Fibroblast of villous mesenchyme (primary cell): ENCODE measurements around the gene GYPA. TPM values are rescaled to one million over a fixed set of nuclear protein-coding genes. Genes with fewer than 3 reads are reported as not detected.
"Not testable (repeated sequence)": the region's sequence is repeated elsewhere in the genome, so short reads cannot be mapped to it uniquely, and the experiment has no call there.

Source experiments
- DNase-seq: peaks from one replicate; pipeline ENCODE4 v3.0.0-alpha.2; 2010; ENCODE audit warnings: low read depth
- H3K4me3 ChIP-seq: 2 replicates; pipeline ENCODE4 v1.5.1; 2011; ENCODE audit warnings: low read depth, mild to moderate bottlenecking, low read length
- total RNA-seq: library from RNA; depleted of rRNA; stranded (reverse); fragments of >200 nt; gene quantifications from 2 replicates; pipeline ENCODE4 v1.2.3, GENCODE V29; 2012
- TF ChIP-seq, protein P1 (sequence below): IDR thresholded peaks from 2 replicates; pipeline ENCODE4 v1.5.1; 2012; ENCODE audit warnings: low read depth, mild to moderate bottlenecking, low read length; ENCODE audit not compliant: insufficient read depth

Gene GYPA
- total RNA-seq = not detected in 2 replicates

DNA sequence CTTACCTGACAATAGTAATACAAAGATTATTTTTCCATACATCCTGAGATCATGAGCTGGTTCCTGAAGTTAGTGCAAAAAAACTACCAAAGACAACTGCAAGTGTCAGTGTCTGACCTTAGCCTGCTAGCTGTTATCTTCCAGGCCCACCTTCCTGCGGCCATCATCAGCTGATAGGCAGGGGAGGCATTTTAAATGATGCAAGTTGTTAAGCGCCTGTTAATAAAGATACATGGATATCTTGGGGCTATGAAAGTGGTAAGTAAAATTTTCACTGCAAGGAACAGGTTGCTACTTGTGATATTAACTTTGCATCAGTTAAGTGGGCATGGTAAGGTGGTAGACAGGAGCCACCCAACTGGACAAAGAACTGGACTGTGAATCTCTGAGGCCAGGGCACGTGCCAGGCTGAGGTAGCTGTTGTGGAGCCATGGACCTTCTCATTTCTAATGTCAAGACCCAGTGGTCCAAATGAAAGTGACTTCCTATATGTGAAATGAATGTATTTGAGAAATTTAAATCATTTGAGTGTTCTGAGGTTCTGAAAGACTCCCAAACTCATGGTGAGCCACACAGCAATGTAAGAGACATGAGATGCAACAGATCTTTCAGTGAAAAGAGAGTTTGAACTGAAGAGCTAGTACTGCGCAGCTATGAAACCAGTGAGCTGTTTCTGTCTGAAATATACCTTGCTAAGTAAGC, at the start of gene GYPA:
GYPA (minus strand) TSS at position 125 of the 702 bp plus-strand sequence; CDS start at position 42, 83 bp downstream.
- not testable (repeated sequence) for H3K4me3 ChIP-seq, DNase-seq

GRCh38 chr4:144190009-144190408, 49.5 kb upstream of the GYPA start:
- TF ChIP-seq, protein P1, sequence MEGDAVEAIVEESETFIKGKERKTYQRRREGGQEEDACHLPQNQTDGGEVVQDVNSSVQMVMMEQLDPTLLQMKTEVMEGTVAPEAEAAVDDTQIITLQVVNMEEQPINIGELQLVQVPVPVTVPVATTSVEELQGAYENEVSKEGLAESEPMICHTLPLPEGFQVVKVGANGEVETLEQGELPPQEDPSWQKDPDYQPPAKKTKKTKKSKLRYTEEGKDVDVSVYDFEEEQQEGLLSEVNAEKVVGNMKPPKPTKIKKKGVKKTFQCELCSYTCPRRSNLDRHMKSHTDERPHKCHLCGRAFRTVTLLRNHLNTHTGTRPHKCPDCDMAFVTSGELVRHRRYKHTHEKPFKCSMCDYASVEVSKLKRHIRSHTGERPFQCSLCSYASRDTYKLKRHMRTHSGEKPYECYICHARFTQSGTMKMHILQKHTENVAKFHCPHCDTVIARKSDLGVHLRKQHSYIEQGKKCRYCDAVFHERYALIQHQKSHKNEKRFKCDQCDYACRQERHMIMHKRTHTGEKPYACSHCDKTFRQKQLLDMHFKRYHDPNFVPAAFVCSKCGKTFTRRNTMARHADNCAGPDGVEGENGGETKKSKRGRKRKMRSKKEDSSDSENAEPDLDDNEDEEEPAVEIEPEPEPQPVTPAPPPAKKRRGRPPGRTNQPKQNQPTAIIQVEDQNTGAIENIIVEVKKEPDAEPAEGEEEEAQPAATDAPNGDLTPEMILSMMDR = no peak
- H3K4me3 ChIP-seq = no peak overlapping the region
- DNase-seq = no peak

- TF ChIP-seq, protein P1 = no peak
- DNase-seq = no peak
These were observed 48.6 kb upstream of the GYPA start for GRCh38 chr4:144189121-144189520.

GRCh38 chr4:144185086-144185485, 44.6 kb upstream of the GYPA start:
- TF ChIP-seq, protein P1 = no peak
- no peak overlapping the region for H3K4me3 ChIP-seq
- no peak for DNase-seq

More at GRCh38 chr4:144189121-144189520, 48.6 kb upstream of the GYPA start:
- H3K4me3 ChIP-seq = no peak overlapping the region

DNA sequence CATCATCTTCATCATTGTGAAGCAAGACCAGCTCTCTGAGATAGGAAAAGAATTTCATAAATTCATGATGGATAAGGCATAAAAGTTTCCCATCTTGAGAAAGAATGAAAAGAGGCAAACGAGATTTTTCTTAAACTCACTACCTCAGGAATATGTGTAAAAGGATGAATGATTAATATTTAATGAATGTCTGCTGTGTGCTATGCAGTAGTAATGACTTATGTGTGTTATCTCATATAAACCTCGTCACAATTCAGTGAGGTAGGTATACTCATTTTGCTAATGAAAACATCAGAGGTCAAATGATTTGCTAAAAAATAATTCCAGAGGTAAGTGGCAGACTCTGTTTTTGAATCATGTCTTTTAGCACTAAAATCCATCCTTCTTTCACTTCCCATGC, 42.6 kb upstream of the GYPA start:
- H3K4me3 ChIP-seq = no peak overlapping the region
- no peak for DNase-seq

GRCh38 chr4:144181391-144181790, 40.9 kb upstream of the GYPA start:
- no peak for DNase-seq
- TF ChIP-seq, protein P1 = no peak

More for the DNA sequence above, 42.6 kb upstream of the GYPA start:
- TF ChIP-seq, protein P1 = no peak

DNA sequence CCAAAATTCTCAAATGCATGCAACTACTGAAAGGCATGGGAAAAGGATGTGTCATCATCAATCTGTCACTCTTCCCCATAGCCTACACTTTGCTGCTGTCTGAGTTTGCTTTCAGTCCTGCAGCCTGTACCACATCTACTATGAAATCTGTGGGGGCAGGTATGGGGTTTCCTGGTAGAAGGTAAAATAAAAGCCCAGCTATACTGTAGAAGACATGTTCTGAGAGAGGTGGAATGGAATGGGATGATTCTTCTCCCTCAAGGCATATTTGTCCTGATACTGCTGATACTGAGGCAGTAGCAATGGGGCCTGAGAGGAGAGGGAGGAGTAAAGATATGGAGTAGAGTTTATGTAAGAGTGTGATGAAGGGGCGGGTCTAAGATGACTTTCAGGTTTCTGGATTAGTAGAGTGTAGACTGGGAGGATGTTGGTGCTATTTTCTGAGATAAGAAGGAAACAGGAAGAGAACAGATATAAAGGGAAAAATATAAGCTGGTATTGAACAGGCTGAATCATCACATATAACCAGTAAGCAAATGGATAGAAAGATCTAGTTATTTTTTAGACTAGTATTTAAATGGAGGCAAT, 38.7 kb upstream of the GYPA start:
- DNase-seq = no peak
- TF ChIP-seq, protein P1 = no peak

More at GRCh38 chr4:144181391-144181790, 40.9 kb upstream of the GYPA start:
- H3K4me3 ChIP-seq = no peak overlapping the region

More for the DNA sequence above, 38.7 kb upstream of the GYPA start:
- no peak overlapping the region for H3K4me3 ChIP-seq
